HFFc6 (cell line): Measurements from ENCODE around the gene GHRH. TPM values are rescaled to one million over a fixed set of nuclear protein-coding genes. Genes with fewer than 3 reads are reported as not detected.

Experiments
- DNase-seq: peaks from one replicate; pipeline ENCODE4 v3.0.0-alpha.2; 2018
- H3K27ac Mint-ChIP-seq: 2 replicates; pipeline ENCODE4 v1.8.0; 2020; ENCODE audit warnings: mild to moderate bottlenecking, mixed read lengths
- H3K27me3 Mint-ChIP-seq: 2 replicates; pipeline ENCODE4 v1.8.0; 2021; ENCODE audit warnings: mild to moderate bottlenecking, moderate library complexity, mixed read lengths; ENCODE audit not compliant: insufficient read depth
- H3K36me3 Mint-ChIP-seq: 2 replicates; pipeline ENCODE4 v1.8.0; 2021; ENCODE audit warnings: low read depth, mixed read lengths
- H3K4me1 Mint-ChIP-seq: 2 replicates; pipeline ENCODE4 v1.8.0; 2020; ENCODE audit warnings: low read depth, mixed read lengths
- H3K4me3 Mint-ChIP-seq: 2 replicates; pipeline ENCODE4 v1.8.0; 2020; ENCODE audit warnings: mild to moderate bottlenecking, moderate library complexity, mixed read lengths
- H3K9me3 Mint-ChIP-seq: 2 replicates; pipeline ENCODE4 v1.8.0; 2020; ENCODE audit warnings: mild to moderate bottlenecking, mixed read lengths
- CTCF ChIP-seq: fragments of 200-600 bp; sonication (generic); IDR thresholded peaks from 2 replicates; pipeline ENCODE4 v1.5.0; 2021; ENCODE audit warnings: antibody characterized with exemption, mild to moderate bottlenecking
- total RNA-seq, 6 experiments: library from RNA; stranded (reverse); fragmentation: NEBNext Ultra II Directional; extraction: Animal tissue kit (Norgen Biotek cat#: 25700); gene quantifications; 2 replicates in 1 of 6; 3 replicates in 5 of 6; pipeline ENCODE4 v1.2.3, GENCODE V29; 2021

GHRH gene
- total RNA-seq, 6 experiments from 2014 or later: not detected

DNA sequence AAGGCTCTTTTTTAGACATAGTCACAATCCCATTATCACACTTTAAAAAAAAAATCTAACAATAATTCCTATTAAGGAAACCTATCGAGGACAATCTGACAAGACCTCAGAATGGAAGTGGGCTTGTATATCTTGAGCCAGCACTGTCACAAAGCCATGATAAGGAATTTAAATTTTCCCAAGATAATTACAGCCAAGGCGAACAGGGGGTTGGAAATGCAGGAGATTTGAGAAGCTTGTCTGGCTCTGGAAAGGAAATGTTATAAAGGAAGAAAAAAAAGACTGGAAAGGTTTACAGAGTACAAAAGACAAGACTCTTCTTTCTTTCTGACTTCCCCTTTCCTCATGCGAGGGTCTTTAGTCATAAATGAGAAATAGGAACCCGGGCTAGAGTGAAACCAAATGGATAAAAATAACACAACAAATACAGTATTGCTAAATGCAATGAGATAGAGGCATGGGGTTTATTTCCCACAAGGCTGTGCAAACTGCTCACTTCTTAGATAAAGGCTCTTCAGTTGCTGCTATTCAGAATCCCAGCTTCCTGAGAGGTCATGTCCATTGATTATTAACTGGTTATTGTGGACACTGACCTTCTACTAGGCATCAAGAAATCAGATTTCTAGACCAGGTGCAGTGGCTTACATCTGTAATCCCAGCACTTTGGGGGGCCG, 13.4 kb upstream of the GHRH start:
- no peak overlapping the region for H3K27ac Mint-ChIP-seq
- DNase-seq: no peak
- no peaks in the 10 kb centered on the region for H3K9me3 Mint-ChIP-seq
- no peaks in the 10 kb centered on the region for H3K36me3 Mint-ChIP-seq
- TF ChIP-seq CTCF: no peak
- H3K4me1 Mint-ChIP-seq: peaks cover 25% of the 10 kb centered on the region
- H3K4me3 Mint-ChIP-seq: no peak overlapping the region
- H3K27me3 Mint-ChIP-seq: peaks cover 5% of the 10 kb centered on the region

DNA sequence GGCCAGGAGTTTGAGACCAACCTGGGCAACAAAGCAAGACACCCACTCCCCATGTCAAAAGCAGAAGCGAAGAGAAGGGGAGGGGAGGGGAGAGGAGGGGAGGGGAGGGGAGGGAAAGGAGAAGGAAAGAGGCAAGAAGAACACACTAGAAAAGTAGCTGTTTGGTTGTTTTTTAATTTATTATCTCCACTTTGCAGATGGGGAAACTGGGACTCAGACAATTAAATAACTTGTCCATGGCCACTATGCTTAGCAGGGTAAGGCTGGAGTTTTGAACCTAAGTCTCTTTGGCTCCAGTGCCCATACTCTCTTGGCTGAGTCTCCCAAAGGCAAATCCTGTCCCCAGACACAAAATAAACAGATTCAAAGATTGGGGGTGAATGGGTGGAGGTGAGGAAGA, 12.4 kb upstream of the GHRH start:
- Mint-ChIP-seq H3K4me1 (peaks cover 15% of the 10 kb centered on the region), H3K27ac (no peak overlapping the region), H3K27me3 (peaks cover 7% of the 10 kb centered on the region), H3K9me3 (no peaks in the 10 kb centered on the region), H3K4me3 (no peak overlapping the region), H3K36me3 (no peaks in the 10 kb centered on the region)
- no peak for TF ChIP-seq CTCF
- DNase-seq: no peak

GRCh38 chr20:37271421-37271768, 9.8 kb upstream of the GHRH start:
- DNase-seq: no peak
- no peak for TF ChIP-seq CTCF
- Mint-ChIP-seq H3K4me3 (no peak overlapping the region), H3K36me3 (no peaks in the 10 kb centered on the region), H3K4me1 (peaks cover 2% of the 10 kb centered on the region), H3K27ac (no peak overlapping the region), H3K27me3 (peaks cover 17% of the 10 kb centered on the region), H3K9me3 (no peaks in the 10 kb centered on the region)

DNA sequence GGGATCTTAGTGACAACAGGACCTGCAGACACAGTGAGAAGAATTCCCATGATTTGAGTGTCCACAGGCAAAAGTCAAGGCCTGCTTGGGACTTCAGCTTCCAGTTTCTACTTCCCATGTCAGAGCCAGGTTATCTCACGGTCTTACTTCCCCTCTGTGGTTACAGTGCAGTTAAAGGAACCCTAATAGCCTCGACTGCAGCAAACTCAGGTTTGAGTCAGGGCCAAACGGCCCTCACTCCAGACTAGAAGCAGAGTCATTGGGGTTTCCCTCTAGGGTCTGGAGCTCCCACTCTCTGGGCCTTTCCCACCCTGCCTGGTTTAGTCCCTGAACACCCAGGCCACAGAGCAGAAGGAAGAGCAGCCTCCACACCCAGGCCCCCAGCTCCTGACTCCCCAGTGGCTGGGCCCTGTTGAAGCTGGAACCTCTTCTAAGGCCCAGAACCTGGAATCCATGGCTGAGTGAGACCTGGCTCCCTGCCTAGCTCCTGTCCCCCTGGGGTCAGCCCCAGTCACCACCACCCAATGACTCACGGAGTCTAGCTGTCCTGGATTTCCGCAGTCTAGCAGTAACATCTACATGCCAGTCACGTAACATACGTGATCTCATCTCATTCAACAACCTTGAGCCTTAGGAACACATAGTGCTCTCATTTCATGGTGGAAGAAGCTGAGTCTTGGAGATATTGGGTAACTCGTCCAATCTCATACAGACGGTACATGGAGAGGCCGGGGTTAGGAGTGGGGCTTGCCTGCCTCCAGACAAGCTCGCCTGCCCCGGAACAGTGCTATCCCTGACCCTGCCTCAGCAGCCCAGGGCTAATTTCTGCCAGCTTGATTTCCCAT, 9.2 kb upstream of the GHRH start:
- DNase-seq: no peak
- H3K27me3 Mint-ChIP-seq: peaks cover 15% of the 10 kb centered on the region
- no peak overlapping the region for H3K27ac Mint-ChIP-seq

DNA sequence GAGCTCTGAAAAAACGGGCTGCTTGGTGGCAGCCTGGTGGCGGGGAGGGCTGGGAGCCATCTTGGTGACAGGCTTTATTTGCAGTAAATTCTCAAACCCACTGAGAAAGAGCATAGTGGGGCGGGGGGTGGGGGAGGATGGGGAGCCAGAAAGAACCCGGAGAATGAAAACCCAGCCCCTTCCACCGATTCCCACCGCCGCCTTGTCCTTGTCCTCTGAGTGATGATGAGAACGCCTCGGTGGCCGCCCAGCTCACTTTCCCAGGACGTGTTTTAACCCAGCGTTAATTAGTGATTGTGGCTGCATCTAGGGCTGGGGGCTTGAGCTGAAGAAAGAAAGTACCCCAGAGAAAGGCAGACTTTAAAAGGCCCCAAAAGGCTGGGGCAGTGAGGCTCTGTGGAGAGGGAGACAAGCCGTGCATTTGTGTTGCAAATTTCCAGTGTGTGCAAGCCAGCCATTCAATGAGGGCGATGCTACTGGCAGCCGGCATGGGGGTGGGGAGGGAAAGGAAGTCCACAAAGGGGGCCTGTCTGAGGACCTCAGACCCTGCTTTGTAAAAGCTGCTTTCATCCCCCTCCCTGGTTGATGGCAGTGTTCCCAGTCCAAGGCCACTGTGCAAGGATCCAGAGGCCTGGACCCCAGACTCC, 6.2 kb upstream of the GHRH start:
- Mint-ChIP-seq H3K4me3 (no peak overlapping the region), H3K9me3 (no peaks in the 10 kb centered on the region), H3K27me3 (peaks cover 15% of the 10 kb centered on the region), H3K27ac (no peak overlapping the region), H3K36me3 (no peaks in the 10 kb centered on the region), H3K4me1 (no peaks in the 10 kb centered on the region)
- no peak for TF ChIP-seq CTCF
- DNase-seq: no peak

More for the DNA sequence above, 9.2 kb upstream of the GHRH start:
- no peaks in the 10 kb centered on the region for H3K9me3 Mint-ChIP-seq
- no peaks in the 10 kb centered on the region for H3K36me3 Mint-ChIP-seq
- no peak overlapping the region for H3K4me3 Mint-ChIP-seq
- H3K4me1 Mint-ChIP-seq: no peaks in the 10 kb centered on the region
- no peak for TF ChIP-seq CTCF
